ENCODE results near the gene SIPA1L2. TPM values are rescaled to one million over a fixed set of nuclear protein-coding genes. Genes with fewer than 3 reads are reported as not detected.

The SIPA1L2 gene
- total and polyA plus RNA-seq, 2 donors = 3.2 to 6.4 TPM

DNA sequence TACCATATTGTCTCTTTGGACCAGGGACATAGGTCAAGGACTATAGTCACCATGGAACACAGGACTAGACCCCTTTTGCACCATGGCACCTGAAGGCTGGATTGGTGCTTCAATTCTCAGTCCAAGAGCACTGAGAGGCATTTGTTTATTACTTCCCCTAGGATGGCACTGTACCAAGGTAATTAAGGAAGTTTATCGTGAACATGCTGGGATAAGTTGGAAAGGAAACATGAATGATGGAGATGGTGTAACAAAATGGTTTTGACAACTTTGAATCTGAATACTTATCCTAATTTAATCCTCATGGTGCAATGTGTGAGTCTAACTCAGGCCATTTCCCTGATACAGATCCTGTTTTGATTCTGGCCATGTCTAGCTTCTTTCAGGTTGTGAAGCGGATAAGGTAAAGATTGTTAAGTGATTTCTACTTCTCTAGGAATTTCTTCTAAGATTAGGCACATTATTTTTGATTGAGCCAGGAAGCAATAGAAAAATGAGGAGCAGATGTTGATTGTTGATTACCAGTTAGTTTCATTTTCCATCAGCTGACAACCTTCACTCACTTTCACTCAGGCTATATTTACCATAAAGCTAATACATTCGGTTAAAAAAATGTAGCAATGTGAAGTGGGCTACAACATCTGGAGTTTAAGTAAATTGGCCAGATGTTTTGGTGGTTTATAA is 37.3 kb upstream of the SIPA1L2 start:
- WGBS = 45% methylated on average over 3 of the region's 3 CpGs
- H3K27ac ChIP-seq (ENCODE audit: low read depth in 1 of 2, low read length in 1 of 2) = no peak overlapping the region
- DNase-seq (ENCODE audit: low read depth in 6 of 9, low spot score in 9 of 9) = peak in 3 of 9 donors; percentile 1 to 30 (median 5)

GRCh38 chr1:232664844-232665777 is 35.2 kb upstream of the SIPA1L2 start:
- Histone ChIP-seq H3K36me3 (ENCODE audit: control insufficient read depth in 2 of 2, insufficient read depth in 2 of 2, low read length in 1 of 2) (no peaks in the 10 kb centered on the region), H3K4me1 (ENCODE audit: control insufficient read depth in 2 of 2, insufficient read depth in 2 of 2, low read length in 2 of 2) (no peaks in the 10 kb centered on the region), H3K27ac (ENCODE audit: low read depth in 1 of 2, low read length in 1 of 2) (no peak overlapping the region), H3K27me3 (ENCODE audit: control insufficient read depth in 2 of 2, insufficient read depth in 1 of 2, low read length in 1 of 2) (no peaks in the 10 kb centered on the region), H3K9me3 (ENCODE audit: control insufficient read depth in 2 of 2, insufficient read depth in 1 of 2, low read length in 1 of 2) (no peaks in the 10 kb centered on the region), H3K4me3 (ENCODE audit: low read length in 2 of 2) (no peak overlapping the region)
- 97% methylated on average over 3 of the region's 3 CpGs for WGBS
- no peak for DNase-seq (ENCODE audit: low read depth in 6 of 9, low spot score in 9 of 9)

More for the DNA sequence above, 37.3 kb upstream of the SIPA1L2 start:
- no peak overlapping the region for H3K4me3 ChIP-seq (ENCODE audit: low read length in 2 of 2)
- no peaks in the 10 kb centered on the region for H3K9me3 ChIP-seq (ENCODE audit: control insufficient read depth in 2 of 2, insufficient read depth in 1 of 2, low read length in 1 of 2)
- no peaks in the 10 kb centered on the region for H3K27me3 ChIP-seq (ENCODE audit: control insufficient read depth in 2 of 2, insufficient read depth in 1 of 2, low read length in 1 of 2)
- H3K36me3 ChIP-seq (ENCODE audit: control insufficient read depth in 2 of 2, insufficient read depth in 2 of 2, low read length in 1 of 2) = no peaks in the 10 kb centered on the region
- H3K4me1 ChIP-seq (ENCODE audit: control insufficient read depth in 2 of 2, insufficient read depth in 2 of 2, low read length in 2 of 2) = no peaks in the 10 kb centered on the region

GRCh38 chr1:232662910-232663309 is 33.0 kb upstream of the SIPA1L2 start:
- no peak overlapping the region for H3K27ac ChIP-seq (ENCODE audit: low read depth in 1 of 2, low read length in 1 of 2)
- no peak overlapping the region for H3K4me3 ChIP-seq (ENCODE audit: low read length in 2 of 2)
- no peaks in the 10 kb centered on the region for H3K4me1 ChIP-seq (ENCODE audit: control insufficient read depth in 2 of 2, insufficient read depth in 2 of 2, low read length in 2 of 2)
- no peaks in the 10 kb centered on the region for H3K36me3 ChIP-seq (ENCODE audit: control insufficient read depth in 2 of 2, insufficient read depth in 2 of 2, low read length in 1 of 2)
- H3K27me3 ChIP-seq (ENCODE audit: control insufficient read depth in 2 of 2, insufficient read depth in 1 of 2, low read length in 1 of 2) = no peaks in the 10 kb centered on the region
- DNase-seq (ENCODE audit: low read depth in 6 of 9, low spot score in 9 of 9) = no peak
- WGBS = 80% methylated on average over 7 of the region's 7 CpGs
- H3K9me3 ChIP-seq (ENCODE audit: control insufficient read depth in 2 of 2, insufficient read depth in 1 of 2, low read length in 1 of 2) = no peaks in the 10 kb centered on the region

DNA sequence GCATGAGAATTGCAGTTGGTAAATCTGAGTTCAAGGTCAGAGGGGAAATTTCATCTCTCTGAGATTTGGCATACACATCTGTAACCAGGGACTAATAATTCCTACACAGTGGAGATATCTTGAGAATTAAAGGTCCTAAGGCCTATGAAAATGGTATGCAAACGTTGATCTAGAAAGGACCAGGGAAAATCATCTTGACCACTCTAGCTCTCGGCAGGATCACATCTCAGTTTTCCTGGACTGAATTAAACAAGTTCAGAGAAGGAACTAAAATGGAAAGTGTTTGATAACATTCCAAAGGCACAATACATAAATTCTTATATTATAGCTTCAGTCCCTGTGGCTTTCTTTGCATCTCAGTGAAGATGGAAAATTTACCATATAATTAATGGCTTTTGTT is 28.5 kb upstream of the SIPA1L2 start:
- no peaks in the 10 kb centered on the region for H3K9me3 ChIP-seq (ENCODE audit: control insufficient read depth in 2 of 2, insufficient read depth in 1 of 2, low read length in 1 of 2)
- 92% methylated on average over 2 of the region's 2 CpGs for WGBS
- no peak for DNase-seq (ENCODE audit: low read depth in 6 of 9, low spot score in 9 of 9)
- no peaks in the 10 kb centered on the region for H3K36me3 ChIP-seq (ENCODE audit: control insufficient read depth in 2 of 2, insufficient read depth in 2 of 2, low read length in 1 of 2)
- H3K4me3 ChIP-seq (ENCODE audit: low read length in 2 of 2) = no peak overlapping the region
- no peaks in the 10 kb centered on the region for H3K27me3 ChIP-seq (ENCODE audit: control insufficient read depth in 2 of 2, insufficient read depth in 1 of 2, low read length in 1 of 2)
- H3K4me1 ChIP-seq (ENCODE audit: control insufficient read depth in 2 of 2, insufficient read depth in 2 of 2, low read length in 2 of 2) = no peaks in the 10 kb centered on the region
- no peak overlapping the region for H3K27ac ChIP-seq (ENCODE audit: low read depth in 1 of 2, low read length in 1 of 2)

GRCh38 chr1:232657426-232658005 is 27.6 kb upstream of the SIPA1L2 start:
- H3K4me3 ChIP-seq (ENCODE audit: low read length in 2 of 2) = no peak overlapping the region
- H3K4me1 ChIP-seq (ENCODE audit: control insufficient read depth in 2 of 2, insufficient read depth in 2 of 2, low read length in 2 of 2) = no peaks in the 10 kb centered on the region
- no peak overlapping the region for H3K27ac ChIP-seq (ENCODE audit: low read depth in 1 of 2, low read length in 1 of 2)
- 89% methylated on average over 3 of the region's 3 CpGs for WGBS
- H3K9me3 ChIP-seq (ENCODE audit: control insufficient read depth in 2 of 2, insufficient read depth in 1 of 2, low read length in 1 of 2) = no peaks in the 10 kb centered on the region
- H3K27me3 ChIP-seq (ENCODE audit: control insufficient read depth in 2 of 2, insufficient read depth in 1 of 2, low read length in 1 of 2) = no peaks in the 10 kb centered on the region
- no peaks in the 10 kb centered on the region for H3K36me3 ChIP-seq (ENCODE audit: control insufficient read depth in 2 of 2, insufficient read depth in 2 of 2, low read length in 1 of 2)
- DNase-seq (ENCODE audit: low read depth in 6 of 9, low spot score in 9 of 9) = no peak

GRCh38 chr1:232655746-232656085 is 25.8 kb upstream of the SIPA1L2 start:
- Histone ChIP-seq H3K9me3 (ENCODE audit: control insufficient read depth in 2 of 2, insufficient read depth in 1 of 2, low read length in 1 of 2) (no peaks in the 10 kb centered on the region), H3K4me3 (ENCODE audit: low read length in 2 of 2) (no peak overlapping the region), H3K27ac (ENCODE audit: low read depth in 1 of 2, low read length in 1 of 2) (no peak overlapping the region), H3K4me1 (ENCODE audit: control insufficient read depth in 2 of 2, insufficient read depth in 2 of 2, low read length in 2 of 2) (no peaks in the 10 kb centered on the region), H3K36me3 (ENCODE audit: control insufficient read depth in 2 of 2, insufficient read depth in 2 of 2, low read length in 1 of 2) (no peaks in the 10 kb centered on the region), H3K27me3 (ENCODE audit: control insufficient read depth in 2 of 2, insufficient read depth in 1 of 2, low read length in 1 of 2) (no peaks in the 10 kb centered on the region)
- 56% methylated on average over 4 of the region's 4 CpGs for WGBS
- no peak for DNase-seq (ENCODE audit: low read depth in 6 of 9, low spot score in 9 of 9)

DNA sequence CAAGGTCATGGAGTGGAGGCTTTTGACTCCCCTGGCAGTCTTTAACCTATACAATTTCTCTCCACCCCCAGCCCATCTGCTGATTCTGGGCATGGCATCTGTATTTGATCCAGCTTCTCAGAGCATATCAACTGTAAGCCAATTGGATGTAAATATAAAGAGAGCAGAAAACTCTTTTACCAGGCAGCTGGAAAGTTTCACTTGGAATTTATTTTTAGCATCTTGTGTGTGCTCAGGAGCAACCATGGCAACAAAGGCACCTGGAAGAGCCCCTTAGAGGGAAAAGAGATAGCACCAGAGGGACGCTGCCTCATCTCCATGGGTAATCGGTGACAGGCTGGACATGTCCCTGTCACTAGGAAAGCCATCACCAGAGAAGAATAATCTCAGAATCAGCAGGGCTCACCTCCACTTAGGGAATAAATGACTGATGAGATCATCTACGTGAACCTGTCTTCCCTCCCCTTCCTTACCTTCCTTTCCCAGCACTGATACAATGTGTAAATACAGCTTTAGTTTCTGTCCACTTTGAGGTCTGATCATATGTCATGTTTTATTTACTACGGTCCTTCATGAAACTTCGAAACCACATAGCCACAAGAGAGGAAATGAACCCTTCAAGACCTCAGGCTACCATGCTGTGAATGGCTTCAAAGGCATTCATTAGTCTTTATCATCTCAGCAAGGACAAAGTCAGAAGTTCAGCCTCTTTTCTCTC is 25.3 kb upstream of the SIPA1L2 start:
- Histone ChIP-seq H3K36me3 (ENCODE audit: control insufficient read depth in 2 of 2, insufficient read depth in 2 of 2, low read length in 1 of 2) (no peaks in the 10 kb centered on the region), H3K4me1 (ENCODE audit: control insufficient read depth in 2 of 2, insufficient read depth in 2 of 2, low read length in 2 of 2) (no peaks in the 10 kb centered on the region), H3K4me3 (ENCODE audit: low read length in 2 of 2) (no peak overlapping the region), H3K27ac (ENCODE audit: low read depth in 1 of 2, low read length in 1 of 2) (no peak overlapping the region), H3K9me3 (ENCODE audit: control insufficient read depth in 2 of 2, insufficient read depth in 1 of 2, low read length in 1 of 2) (no peaks in the 10 kb centered on the region), H3K27me3 (ENCODE audit: control insufficient read depth in 2 of 2, insufficient read depth in 1 of 2, low read length in 1 of 2) (no peaks in the 10 kb centered on the region)
- 49% methylated on average over 5 of the region's 5 CpGs for whole genome bisulfite sequencing
- peak in 2 of 9 donors; percentile 10 to 28 for DNase-seq (ENCODE audit: low read depth in 6 of 9, low spot score in 9 of 9)

GRCh38 chr1:232653789-232654188 is 23.9 kb upstream of the SIPA1L2 start:
- H3K4me3 ChIP-seq (ENCODE audit: low read length in 2 of 2) = no peak overlapping the region
- no peak overlapping the region for H3K27ac ChIP-seq (ENCODE audit: low read depth in 1 of 2, low read length in 1 of 2)
- WGBS = 96% methylated on average over 3 of the region's 3 CpGs
- H3K27me3 ChIP-seq (ENCODE audit: control insufficient read depth in 2 of 2, insufficient read depth in 1 of 2, low read length in 1 of 2) = no peaks in the 10 kb centered on the region
- DNase-seq (ENCODE audit: low read depth in 6 of 9, low spot score in 9 of 9) = no peak
- no peaks in the 10 kb centered on the region for H3K9me3 ChIP-seq (ENCODE audit: control insufficient read depth in 2 of 2, insufficient read depth in 1 of 2, low read length in 1 of 2)
- no peaks in the 10 kb centered on the region for H3K4me1 ChIP-seq (ENCODE audit: control insufficient read depth in 2 of 2, insufficient read depth in 2 of 2, low read length in 2 of 2)
- no peaks in the 10 kb centered on the region for H3K36me3 ChIP-seq (ENCODE audit: control insufficient read depth in 2 of 2, insufficient read depth in 2 of 2, low read length in 1 of 2)

Measured in thymus (tissue), 11 donors.